GM13976 (cell line): ENCODE data around the gene AGAP1.

Experiments used
- DNase-seq: peaks from one replicate; pipeline ENCODE4 v3.0.0; 2012; ENCODE audit warnings: low spot score
- in situ Hi-C: fragments of 300-500 bp; cut with MboI; formaldehyde crosslinking; loops from one replicate; pipeline ENCODE4 v1.12.0; 2022; ENCODE audit warnings: low sequenced_read_pairs, mixed read lengths, inconsistent platforms; ENCODE audit not compliant: unreplicated experiment
- TF ChIP-seq, protein P1 (sequence below): IDR thresholded peaks from 2 replicates; pipeline ENCODE4 v1.5.1; 2012; ENCODE audit warnings: borderline replicate concordance, mild to moderate bottlenecking; ENCODE audit not compliant: insufficient read depth; ENCODE audit errors: extremely low read depth, missing control alignments, control extremely low read depth

AGAP1 gene

GRCh38 chr2:235937936-235938335 is 444.1 kb downstream of the AGAP1 start:
- TF ChIP-seq, protein P1, sequence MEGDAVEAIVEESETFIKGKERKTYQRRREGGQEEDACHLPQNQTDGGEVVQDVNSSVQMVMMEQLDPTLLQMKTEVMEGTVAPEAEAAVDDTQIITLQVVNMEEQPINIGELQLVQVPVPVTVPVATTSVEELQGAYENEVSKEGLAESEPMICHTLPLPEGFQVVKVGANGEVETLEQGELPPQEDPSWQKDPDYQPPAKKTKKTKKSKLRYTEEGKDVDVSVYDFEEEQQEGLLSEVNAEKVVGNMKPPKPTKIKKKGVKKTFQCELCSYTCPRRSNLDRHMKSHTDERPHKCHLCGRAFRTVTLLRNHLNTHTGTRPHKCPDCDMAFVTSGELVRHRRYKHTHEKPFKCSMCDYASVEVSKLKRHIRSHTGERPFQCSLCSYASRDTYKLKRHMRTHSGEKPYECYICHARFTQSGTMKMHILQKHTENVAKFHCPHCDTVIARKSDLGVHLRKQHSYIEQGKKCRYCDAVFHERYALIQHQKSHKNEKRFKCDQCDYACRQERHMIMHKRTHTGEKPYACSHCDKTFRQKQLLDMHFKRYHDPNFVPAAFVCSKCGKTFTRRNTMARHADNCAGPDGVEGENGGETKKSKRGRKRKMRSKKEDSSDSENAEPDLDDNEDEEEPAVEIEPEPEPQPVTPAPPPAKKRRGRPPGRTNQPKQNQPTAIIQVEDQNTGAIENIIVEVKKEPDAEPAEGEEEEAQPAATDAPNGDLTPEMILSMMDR = no peak
- DNase-seq = no peak
- in situ Hi-C loops = no loop called here

GRCh38 chr2:235938611-235939010 is 444.8 kb downstream of the AGAP1 start:
- in situ Hi-C loops = no loop called here
- TF ChIP-seq, protein P1 = no peak
- DNase-seq = no peak

DNA sequence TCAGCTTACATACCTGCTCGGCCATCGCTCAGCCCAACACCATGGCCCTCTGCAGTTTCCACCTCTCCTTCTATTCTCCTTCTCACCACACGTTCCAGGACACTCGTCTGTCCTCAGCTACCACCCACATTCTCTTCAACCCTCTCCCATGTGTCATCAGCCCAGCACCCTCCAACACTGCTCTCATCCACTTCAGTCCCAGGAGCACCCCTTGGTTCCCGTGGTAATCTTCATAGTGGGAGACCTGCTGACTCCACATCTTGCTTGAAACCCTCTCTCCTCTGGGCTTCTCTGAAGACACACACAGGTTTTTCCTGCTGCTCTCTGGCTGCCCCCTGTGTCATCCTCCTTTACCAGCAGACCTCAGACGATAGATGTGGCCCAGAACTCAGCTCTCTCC is 445.6 kb downstream of the AGAP1 start:
- no peak for DNase-seq
- in situ Hi-C loops = no loop called here
- TF ChIP-seq, protein P1 = no peak

GRCh38 chr2:235940330-235940729 is 446.5 kb downstream of the AGAP1 start:
- in situ Hi-C loops = no loop called here
- TF ChIP-seq, protein P1 = no peak
- no peak for DNase-seq

DNA sequence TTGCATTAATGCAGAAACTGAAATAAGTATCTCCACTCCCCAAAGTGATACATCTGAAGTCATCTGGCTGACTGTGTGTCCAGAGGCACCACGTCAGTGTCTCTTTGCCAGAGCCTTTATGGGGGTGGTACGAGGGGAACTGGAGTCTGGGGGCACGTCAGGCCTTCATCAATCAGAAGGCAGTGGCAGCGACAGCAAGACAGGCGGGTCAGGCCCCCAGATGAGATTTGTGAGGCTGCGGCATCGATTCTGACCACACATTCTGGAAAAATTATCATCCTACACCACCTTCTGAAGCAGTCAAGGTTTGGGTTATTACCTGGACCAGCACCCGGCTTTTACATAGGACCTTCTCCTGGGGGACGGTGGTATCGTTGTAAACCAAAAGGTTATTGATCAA is 450.7 kb downstream of the AGAP1 start:
- TF ChIP-seq, protein P1 = no peak
- in situ Hi-C loops = no loop called here
- no peak for DNase-seq

GRCh38 chr2:235945608-235946140 is 451.8 kb downstream of the AGAP1 start:
- DNase-seq = no peak
- TF ChIP-seq, protein P1 = no peak
- in situ Hi-C loops = no loop called here
